ENCODE data around the gene FBXL17.

DNA sequence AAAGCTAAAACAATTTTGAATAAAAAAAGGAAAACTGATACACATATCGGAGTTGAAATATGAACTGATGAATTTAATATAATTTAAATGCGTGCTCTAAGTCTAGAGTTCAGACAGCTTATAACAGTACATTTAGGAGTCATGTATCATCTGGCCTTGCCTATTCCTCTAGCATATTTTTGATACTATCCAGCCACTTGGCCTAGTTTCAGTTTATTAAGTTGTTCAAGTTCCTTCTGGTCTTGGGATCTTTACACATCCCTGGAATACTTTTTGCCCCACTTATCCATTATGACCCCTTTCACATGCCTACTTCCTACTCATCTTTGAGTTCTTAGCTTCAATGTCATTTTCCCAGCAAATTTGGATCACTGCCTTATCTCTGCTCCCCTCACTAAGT, 518.8 kb downstream of the FBXL17 start:
- no peak for TF ChIP-seq EZH2 (IDR thresholded peaks at IDR 0.05; ENCODE audit: insufficient read depth, poor library complexity, severe bottlenecking)
- no peak for TF ChIP-seq EZH2phosphoT487 (IDR thresholded peaks at IDR 0.05; ENCODE audit: insufficient read depth, low read depth)

All from GM23248 (cell line).